Duodenal mucosa (tissue), 2 donors: Measurements from ENCODE around the gene MAPK1.
"Not testable (repeated sequence)": the region's sequence is repeated elsewhere in the genome, so short reads cannot be mapped to it uniquely, and the experiment has no call there.

ENCODE experiments used
- H3K27ac ChIP-seq: one replicate; pipeline ENCODE4 v1.7.0; 2013; ENCODE audit warnings: low read depth, low read length
- H3K27me3 ChIP-seq, 2 donors: one replicate each; pipeline ENCODE4 v1.7.0; 2013; ENCODE audit warnings: low read length in 2 of 2, control low read depth in 1 of 2; ENCODE audit not compliant: insufficient read depth in 2 of 2, control insufficient read depth in 1 of 2
- H3K36me3 ChIP-seq, 2 donors: one replicate each; pipeline ENCODE4 v1.7.0; 2013; ENCODE audit warnings: low read length in 2 of 2, control low read depth in 1 of 2; ENCODE audit not compliant: insufficient read depth in 2 of 2, control insufficient read depth in 1 of 2
- H3K4me1 ChIP-seq, 2 donors: one replicate each; pipeline ENCODE4 v1.7.0; 2013; ENCODE audit warnings: low read length in 2 of 2, control low read depth in 1 of 2; ENCODE audit not compliant: insufficient read depth in 2 of 2, control insufficient read depth in 1 of 2
- H3K4me3 ChIP-seq, 2 donors: one replicate each; pipeline ENCODE4 v1.7.0; 2013; ENCODE audit warnings: low read length in 2 of 2, low read depth in 1 of 2
- H3K9ac ChIP-seq, 2 donors: one replicate each; pipeline ENCODE4 v1.7.0; 2013; ENCODE audit warnings: low read length in 2 of 2, low read depth in 1 of 2
- H3K9me3 ChIP-seq, 2 donors: one replicate each; pipeline ENCODE4 v1.7.0; 2013; ENCODE audit warnings: low read length in 2 of 2, control low read depth in 1 of 2; ENCODE audit not compliant: control insufficient read depth in 1 of 2

The MAPK1 gene

DNA sequence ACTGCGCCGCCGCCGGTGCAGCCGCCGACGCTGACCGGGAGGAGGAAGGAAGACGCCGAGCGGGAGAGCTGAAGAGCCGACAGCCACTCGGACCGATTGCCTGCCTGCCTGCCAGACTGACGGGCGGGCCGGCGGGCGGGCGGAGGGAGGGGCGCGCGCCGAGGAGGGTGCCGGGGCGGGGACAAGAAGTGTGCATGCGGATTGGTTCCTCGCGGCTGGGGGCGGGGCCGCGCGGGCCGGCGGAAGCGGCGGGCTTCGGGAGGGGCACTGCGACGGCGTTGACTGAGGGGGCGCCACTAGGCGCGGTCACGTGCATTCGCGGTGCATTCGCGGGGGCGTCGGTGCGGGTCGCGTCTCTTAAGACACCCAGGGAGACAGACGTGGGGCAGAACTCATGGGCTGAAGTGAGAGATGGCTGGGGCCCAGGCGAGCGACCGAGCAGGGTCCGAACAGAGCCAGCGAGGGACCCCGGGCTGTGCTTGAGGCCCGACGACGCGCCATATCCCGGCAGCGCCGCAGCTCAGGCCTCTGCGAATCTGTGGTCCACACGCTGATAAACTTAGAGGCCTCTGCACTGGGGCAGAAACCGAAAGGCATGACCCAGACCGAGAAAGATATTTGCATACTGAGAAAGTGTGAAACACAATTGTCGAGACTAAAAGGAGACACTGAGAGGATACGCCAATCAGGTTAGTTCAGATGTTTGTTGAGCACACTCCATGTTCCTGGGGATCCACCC, at the start of gene MAPK1:
Gene MAPK1, minus strand, starts transcription at position 118 of the 739 bp plus-strand sequence. CDS start 205 bp downstream, outside the sequence.
- Histone ChIP-seq H3K9me3 (no peaks in the 10 kb centered on the region), H3K4me1 (peaks cover 13 to 29% of the 10 kb centered on the region in 2 donors), H3K27ac (peak within 1 kb of the TSS; percentile 88), H3K4me3 (peak within 1 kb of the TSS; percentile 85 to 86), H3K27me3 (no peaks in the 10 kb centered on the region), H3K9ac (peak within 1 kb of the TSS; percentile 75 to 76), H3K36me3 (no peaks in the 10 kb centered on the region)

DNA sequence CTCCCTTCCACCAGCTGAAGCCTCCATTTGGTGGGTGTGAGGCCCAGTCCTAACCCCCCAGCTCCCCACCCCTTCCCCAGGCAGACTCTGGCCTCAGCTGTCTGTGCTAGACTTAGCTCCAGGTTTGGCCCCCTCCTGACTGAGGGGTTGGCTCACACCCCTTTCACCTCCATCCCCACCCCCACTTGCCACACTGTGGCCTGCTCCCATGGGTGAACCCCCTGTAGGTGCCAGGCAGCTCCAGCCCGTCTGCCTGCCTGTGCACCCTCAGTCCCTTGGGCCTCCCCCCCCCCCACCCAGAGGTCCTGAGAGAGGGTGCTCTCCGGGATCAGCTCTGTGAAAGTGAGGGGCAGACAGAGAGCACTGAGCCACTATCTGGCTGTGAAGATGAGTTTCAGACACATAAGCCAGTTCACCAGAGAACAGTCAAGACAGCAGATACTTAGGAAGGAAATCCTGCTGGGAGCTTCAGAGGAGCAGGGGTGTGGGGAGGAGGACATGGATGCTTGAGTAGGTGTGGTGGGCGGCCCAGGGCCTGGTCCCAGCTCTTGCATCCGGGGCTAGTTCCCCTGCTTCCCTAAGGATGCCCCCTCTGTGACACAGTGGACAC, 49.0 kb upstream of the MAPK1 start:
- H3K36me3 ChIP-seq, result no peaks in the 10 kb centered on the region
- no peaks in the 10 kb centered on the region for H3K4me1 ChIP-seq
- no peaks in the 10 kb centered on the region for H3K9me3 ChIP-seq
- no peak overlapping the region for H3K9ac ChIP-seq
- no peaks in the 10 kb centered on the region for H3K27me3 ChIP-seq
- H3K4me3 ChIP-seq, result no peak overlapping the region
- H3K27ac ChIP-seq, result no peak overlapping the region

DNA sequence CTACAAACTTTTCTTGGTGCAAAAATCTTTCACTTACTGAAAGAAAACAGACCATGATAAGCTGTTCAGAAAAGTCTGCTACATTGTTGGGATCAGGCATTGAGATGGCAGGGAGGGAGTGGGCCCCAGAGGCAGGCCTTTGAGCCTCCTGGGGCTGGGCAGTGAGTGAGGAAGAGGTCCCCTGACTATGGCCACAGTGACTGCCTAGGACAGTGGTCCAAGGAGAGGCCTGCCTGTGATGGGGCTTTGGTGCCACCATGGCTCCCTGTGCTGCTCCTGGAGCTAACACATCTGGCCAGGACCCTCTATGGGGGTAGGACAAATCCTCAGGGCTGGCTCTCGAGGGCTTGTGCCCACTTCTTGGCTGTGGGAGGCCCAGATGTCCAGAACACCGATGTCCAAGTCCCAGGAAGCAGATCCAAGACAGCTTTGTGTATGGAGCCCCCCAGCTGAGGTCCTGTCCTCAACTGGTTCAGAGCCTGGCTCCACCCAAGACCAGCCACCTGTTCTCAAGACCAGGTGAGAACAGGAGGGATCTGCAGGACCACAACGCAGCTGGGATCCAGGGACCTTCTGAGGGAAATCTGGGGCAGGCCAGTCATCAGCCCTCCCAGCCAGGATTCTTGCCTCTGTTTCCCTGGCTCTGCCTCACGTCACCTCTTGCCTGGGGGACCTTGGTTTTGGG, 48.3 kb upstream of the MAPK1 start:
- no peaks in the 10 kb centered on the region for H3K27me3 ChIP-seq
- H3K4me3 ChIP-seq, result no peak overlapping the region
- H3K36me3 ChIP-seq, result no peaks in the 10 kb centered on the region
- no peaks in the 10 kb centered on the region for H3K4me1 ChIP-seq
- H3K9ac ChIP-seq, result no peak overlapping the region
- H3K9me3 ChIP-seq, result no peaks in the 10 kb centered on the region
- H3K27ac ChIP-seq, result no peak overlapping the region

DNA sequence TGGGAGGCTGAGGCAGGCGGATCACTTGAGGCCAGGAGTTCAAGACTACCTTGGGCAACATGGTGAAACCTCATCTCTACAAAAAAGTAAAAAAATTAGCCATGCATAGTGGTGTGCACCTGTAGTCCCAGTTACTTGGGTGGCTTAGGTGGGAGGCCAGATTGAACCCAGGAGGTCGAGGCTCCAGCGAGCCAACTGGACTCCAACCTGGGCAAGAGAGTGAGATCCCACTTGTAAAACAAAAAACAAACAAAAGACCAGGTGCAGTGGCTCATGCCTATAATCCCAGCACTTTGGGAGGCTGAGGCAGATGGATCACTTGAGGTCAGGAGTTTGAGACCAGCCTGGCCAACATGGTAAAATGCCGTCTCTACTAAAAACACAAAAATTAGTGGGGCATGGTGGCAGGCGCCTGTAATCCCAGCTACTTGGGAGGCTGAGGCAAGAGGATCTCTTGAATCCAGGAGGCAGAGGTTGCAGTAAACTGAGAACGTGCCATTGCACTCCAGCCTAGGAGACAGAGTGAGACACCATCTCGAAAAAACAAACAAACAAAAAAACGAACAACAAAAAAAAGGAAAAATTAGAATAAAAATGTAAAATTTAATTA, 46.7 kb upstream of the MAPK1 start:
- H3K27ac ChIP-seq, H3K9ac ChIP-seq, H3K9me3 ChIP-seq, H3K36me3 ChIP-seq, H3K4me1 ChIP-seq, H3K27me3 ChIP-seq, H3K4me3 ChIP-seq: not testable (repeated sequence)

DNA sequence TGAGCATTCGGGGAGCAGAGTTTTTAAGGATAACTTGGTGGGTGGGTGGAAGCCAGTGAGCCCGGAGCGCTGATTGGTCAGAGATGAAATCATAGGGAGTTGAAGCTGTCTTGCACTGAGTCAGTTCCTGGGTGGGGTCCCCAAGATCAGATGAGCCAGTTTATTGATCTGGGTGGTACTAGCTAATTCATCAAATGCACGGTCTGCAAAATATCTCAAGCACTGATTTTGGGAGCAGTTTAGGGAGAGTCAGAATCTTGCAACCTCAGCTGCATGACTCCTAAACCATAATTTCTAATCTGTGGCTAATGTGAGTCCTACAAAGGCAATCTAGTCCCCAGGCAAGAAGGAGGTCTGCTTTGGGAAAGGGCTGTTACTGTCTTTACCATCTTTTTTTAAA, 42.9 kb upstream of the MAPK1 start:
- not testable (repeated sequence) for H3K9ac ChIP-seq, H3K27me3 ChIP-seq, H3K9me3 ChIP-seq, H3K27ac ChIP-seq, H3K4me1 ChIP-seq, H3K36me3 ChIP-seq, H3K4me3 ChIP-seq

DNA sequence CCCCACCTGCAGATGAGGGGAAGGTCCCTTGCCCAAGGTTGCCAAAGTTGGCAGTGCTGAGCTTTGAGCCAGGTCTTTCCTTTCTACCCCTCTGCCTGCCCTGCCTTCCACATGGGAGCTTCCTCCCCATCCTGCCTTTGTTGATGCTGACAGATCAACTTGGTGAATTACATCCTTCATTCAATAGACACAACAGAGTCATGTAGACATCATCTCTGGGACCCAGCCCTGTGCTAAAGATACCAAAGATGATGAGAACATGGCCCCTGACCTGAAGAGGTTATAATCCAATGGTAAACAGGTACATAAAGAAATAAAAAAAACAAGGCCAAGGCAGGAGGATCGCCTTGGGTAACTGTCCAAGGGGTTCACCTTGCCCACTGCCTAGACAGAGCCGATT, 42.4 kb upstream of the MAPK1 start:
- H3K27me3 ChIP-seq, result no peaks in the 10 kb centered on the region
- no peak overlapping the region for H3K9ac ChIP-seq

DNA sequence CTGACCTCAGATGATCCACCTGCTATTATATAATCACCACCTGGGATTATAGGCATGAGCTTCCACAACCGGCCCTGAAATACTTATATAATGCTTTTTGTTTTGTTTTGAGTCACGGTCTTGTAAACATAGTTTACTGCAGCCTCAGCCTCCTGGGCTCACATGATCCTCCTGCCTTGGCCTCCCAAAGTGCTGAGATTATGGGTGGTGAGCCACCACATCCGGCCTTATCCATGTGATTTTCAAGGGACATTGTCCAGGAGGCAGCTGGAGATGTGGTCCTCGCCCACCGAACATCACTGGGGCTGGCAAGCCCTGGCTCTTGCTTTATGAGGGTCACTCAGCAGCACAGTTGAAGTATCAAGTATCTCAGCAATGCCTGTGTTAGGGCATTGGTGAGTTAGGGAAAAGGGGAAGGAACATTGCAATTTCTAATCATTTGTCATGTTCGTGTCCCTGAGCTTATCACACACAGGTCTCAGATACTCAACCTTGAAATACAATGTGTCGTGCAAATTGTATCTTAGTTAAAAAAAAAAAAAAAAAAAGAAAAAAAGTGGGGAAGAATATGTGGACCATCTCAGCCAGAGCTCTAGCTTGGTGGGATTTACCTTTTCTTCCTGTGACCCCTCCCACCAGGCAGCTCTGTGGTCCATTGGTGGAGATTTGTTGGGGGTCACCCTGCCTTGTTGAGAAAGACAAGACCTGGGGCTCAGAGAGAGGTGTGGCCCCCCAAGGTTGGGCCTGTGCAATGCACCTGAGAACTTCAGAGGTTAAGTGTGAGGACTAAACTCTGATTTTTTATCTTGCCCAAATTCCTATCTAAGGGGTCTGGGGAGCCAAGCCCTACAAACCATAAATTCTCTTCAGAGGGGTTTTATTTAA, 40.4 kb upstream of the MAPK1 start:
- Histone ChIP-seq H3K9me3 (no peaks in the 10 kb centered on the region), H3K4me3 (no peak overlapping the region), H3K9ac (no peak overlapping the region), H3K4me1 (no peaks in the 10 kb centered on the region), H3K36me3 (no peaks in the 10 kb centered on the region), H3K27me3 (no peaks in the 10 kb centered on the region), H3K27ac (no peak overlapping the region)

More for the DNA sequence above, 42.4 kb upstream of the MAPK1 start:
- Histone ChIP-seq H3K9me3 (no peaks in the 10 kb centered on the region), H3K4me3 (no peak overlapping the region), H3K4me1 (no peaks in the 10 kb centered on the region), H3K27ac (no peak overlapping the region), H3K36me3 (no peaks in the 10 kb centered on the region)

DNA sequence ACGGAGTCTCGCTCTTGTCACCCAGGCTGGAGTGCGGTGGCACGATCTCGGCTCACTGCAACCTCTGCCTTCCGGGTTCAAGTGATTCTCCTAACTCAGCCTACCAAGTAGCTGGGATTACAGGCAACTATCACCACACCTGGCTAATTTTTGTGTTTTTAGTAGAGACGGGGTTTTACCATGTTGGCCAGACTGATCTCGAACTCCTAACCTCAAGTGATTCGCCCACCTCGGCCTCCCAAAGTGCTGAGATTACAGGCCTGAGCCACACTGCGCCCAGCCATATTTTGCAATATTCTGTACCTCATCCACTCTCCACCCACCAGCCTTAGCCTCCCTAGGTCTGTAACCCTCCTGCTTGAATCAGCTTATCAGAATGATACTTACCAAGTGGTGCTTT, 37.8 kb upstream of the MAPK1 start:
- H3K4me1 ChIP-seq, result not testable (repeated sequence)

DNA sequence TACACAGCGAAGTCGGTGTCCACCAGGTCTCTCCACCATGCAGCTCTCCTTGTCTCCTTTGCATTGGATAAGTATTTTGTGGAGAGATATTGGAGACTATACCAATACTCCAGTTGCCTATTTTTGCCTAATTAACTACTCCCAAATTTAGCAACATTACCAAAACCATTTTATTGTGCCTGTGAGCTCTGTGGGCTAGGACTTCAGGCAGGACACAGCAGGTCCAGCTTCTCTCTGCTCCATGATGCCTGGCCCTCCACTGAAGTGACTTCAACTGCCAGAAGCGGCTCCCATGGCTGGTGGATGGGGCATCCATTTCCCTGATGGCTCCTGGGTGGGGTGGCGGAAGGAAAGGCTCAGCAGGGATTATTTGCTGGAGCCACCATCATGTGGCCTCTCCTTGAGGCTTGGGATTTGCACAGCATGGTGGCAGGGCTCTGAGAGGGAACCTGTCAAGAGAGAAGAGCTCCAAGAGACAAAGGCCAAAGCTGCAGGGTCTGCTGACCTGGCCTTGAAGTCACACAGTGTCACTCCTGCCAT, 36.9 kb upstream of the MAPK1 start:
- no peaks in the 10 kb centered on the region for H3K4me1 ChIP-seq
- H3K27ac ChIP-seq, result no peak overlapping the region
- H3K9ac ChIP-seq, result no peak overlapping the region
- H3K36me3 ChIP-seq, result no peaks in the 10 kb centered on the region
- H3K9me3 ChIP-seq, result no peaks in the 10 kb centered on the region
- H3K4me3 ChIP-seq, result no peak overlapping the region
- no peaks in the 10 kb centered on the region for H3K27me3 ChIP-seq

More for the DNA sequence above, 37.8 kb upstream of the MAPK1 start:
- not testable (repeated sequence) for H3K27me3 ChIP-seq, H3K27ac ChIP-seq, H3K9ac ChIP-seq, H3K36me3 ChIP-seq, H3K9me3 ChIP-seq, H3K4me3 ChIP-seq
